SK-N-SH (cell line): ENCODE measurements around the gene SEC14L1. TPM values are rescaled to one million over a fixed set of nuclear protein-coding genes. Genes with fewer than 3 reads are reported as not detected.

Experiments used
- CTCF ChIA-PET: fragments of 300-600, 350-600 bp; formaldehyde crosslinking; extraction: SDS; loops from one replicate; lab custom pipeline; 2021; lab: Yijun Ruan, JAX
- POLR2A ChIA-PET: fragments of 350-600 bp; sonication (Branson Sonifier 250); formaldehyde crosslinking; extraction: SDS; loops from one replicate; lab custom pipeline; 2020; ENCODE audit warnings: antibody characterized with exemption, inconsistent platforms; lab: Yijun Ruan, JAX
- DNase-seq: peaks from one replicate; pipeline ENCODE4 v3.0.0; 2012
- H2AFZ ChIP-seq: fragments of 200-600 bp; sonication (generic); 2 replicates; pipeline ENCODE4 v1.8.1; 2016; ENCODE audit warnings: antibody characterized with exemption, mild to moderate bottlenecking, low read depth
- H3F3A ChIP-seq: fragments of 200-600 bp; sonication (generic); replicated peaks from 2 replicates; pipeline ENCODE3; 2016; ENCODE audit warnings: antibody characterized with exemption, mild to moderate bottlenecking; ENCODE audit not compliant: insufficient read depth
- H3K27ac ChIP-seq, 2 experiments: fragments of 200-500 bp in 1 of 2; fragments of 200-600 bp in 1 of 2; sonication (Bioruptor generic) in 1 of 2; sonication (generic), shearing (Covaris generic) in 1 of 2; 2 replicates each; pipeline versions ENCODE4 v1.5.1 to v1.6.1; 2014 to 2016; ENCODE audit warnings: low read depth in 2 of 2, inconsistent platforms in 1 of 2, low read length in 1 of 2, mild to moderate bottlenecking in 1 of 2, mixed read lengths in 1 of 2
- H3K27me3 ChIP-seq: fragments of 200-600 bp; sonication (generic), shearing (Covaris generic); 2 replicates; pipeline ENCODE4 v1.6.1; 2016; ENCODE audit warnings: mixed run types; ENCODE audit not compliant: insufficient read depth
- H3K36me3 ChIP-seq, 2 experiments: fragments of 200-500 bp in 1 of 2; fragments of 200-600 bp in 1 of 2; sonication (Bioruptor generic) in 1 of 2; sonication (generic) in 1 of 2; replicated peaks in 1 of 2; 2 replicates each; pipeline versions ENCODE3 to v1.5.1; 2014 to 2016; ENCODE audit warnings: low read length in 1 of 2, mild to moderate bottlenecking in 1 of 2; ENCODE audit not compliant: insufficient read depth in 2 of 2, control insufficient read depth in 1 of 2
- H3K4me1 ChIP-seq, 2 experiments: fragments of 200-500 bp in 1 of 2; fragments of 200-600 bp in 1 of 2; sonication (Bioruptor generic) in 1 of 2; sonication (generic), shearing (Covaris generic) in 1 of 2; 2 replicates each; pipeline versions ENCODE4 v1.5.1 to v1.6.1; 2014 to 2016; ENCODE audit warnings: low read depth in 1 of 2, low read length in 1 of 2, mixed run types in 1 of 2; ENCODE audit not compliant: insufficient read depth in 2 of 2, control insufficient read depth in 1 of 2
- H3K4me2 ChIP-seq: fragments of 200-600 bp; sonication (generic), shearing (Covaris generic); 2 replicates; pipeline ENCODE4 v1.6.1; 2017; ENCODE audit warnings: mixed run types
- H3K4me3 ChIP-seq, 2 experiments: fragments of 200-500 bp in 1 of 2; fragments of 200-600 bp in 1 of 2; sonication (Bioruptor generic) in 1 of 2; sonication (generic), shearing (Covaris generic) in 1 of 2; 2 replicates each; pipeline versions ENCODE4 v1.5.1 to v1.8.1; 2014 to 2016; ENCODE audit warnings: low read depth in 2 of 2, inconsistent platforms in 1 of 2, low read length in 1 of 2, mild to moderate bottlenecking in 1 of 2, mixed read lengths in 1 of 2, moderate library complexity in 1 of 2
- H3K79me2 ChIP-seq: fragments of 200-600 bp; sonication (generic); 2 replicates; pipeline ENCODE4 v1.8.1; 2017; ENCODE audit warnings: mild to moderate bottlenecking; ENCODE audit not compliant: insufficient read depth
- H3K9ac ChIP-seq: fragments of 200-600 bp; sonication (generic); 2 replicates; pipeline ENCODE4 v1.6.1; 2017; ENCODE audit warnings: mixed run types
- H3K9me2 ChIP-seq: fragments of 200-600 bp; sonication (generic); 2 replicates; pipeline ENCODE4 v1.6.1; 2017; ENCODE audit warnings: mixed run types
- H3K9me3 ChIP-seq: fragments of 200-600 bp; sonication (generic); 2 replicates; pipeline ENCODE4 v1.6.1; 2017; ENCODE audit warnings: mixed run types, mild to moderate bottlenecking, moderate library complexity
- H4K20me1 ChIP-seq: fragments of 200-600 bp; sonication (generic); 2 replicates; pipeline ENCODE4 v1.6.1; 2017; ENCODE audit warnings: mild to moderate bottlenecking, mixed run types; ENCODE audit not compliant: insufficient read depth
- CHD2 ChIP-seq: fragments of 150-350 bp; IDR thresholded peaks from 2 replicates; pipeline ENCODE4 v1.6.1; 2018; ENCODE audit warnings: low read length; ENCODE audit not compliant: partially characterized antibody
- ELF1 ChIP-seq: IDR thresholded peaks from 2 replicates; pipeline ENCODE4 v1.4.0; 2012
- EZH2phosphoT487 ChIP-seq: fragments of 200-600 bp; sonication (generic); IDR thresholded peaks from 2 replicates; pipeline ENCODE4 v1.6.1; 2017; ENCODE audit warnings: low read depth, mixed run types, mild to moderate bottlenecking, antibody characterized with exemption, moderate library complexity, borderline replicate concordance
- FOXJ3 ChIP-seq: sonication (generic); formaldehyde crosslinking; IDR thresholded peaks from 2 replicates; pipeline ENCODE4 v1.5.1; 2020; ENCODE audit warnings: mild to moderate bottlenecking, missing genetic modification reagents
- GABPA ChIP-seq: IDR thresholded peaks from 2 replicates; pipeline ENCODE4 v1.4.0; 2012; ENCODE audit warnings: low read depth, mild to moderate bottlenecking
- MEF2A ChIP-seq: IDR thresholded peaks from 2 replicates; pipeline ENCODE4 v1.4.0; 2012; ENCODE audit warnings: low read depth, borderline replicate concordance
- MXI1 ChIP-seq: IDR thresholded peaks from 2 replicates; pipeline ENCODE4 v1.6.1; 2012; ENCODE audit warnings: mild to moderate bottlenecking, low read depth, low read length, improper control_type of control experiment
- SMC3 ChIP-seq: IDR thresholded peaks from 2 replicates; pipeline ENCODE4 v1.6.1; 2012; ENCODE audit warnings: low read depth, low read length, improper control_type of control experiment
- WGBS: methylation state at CpG from one replicate; pipeline ENCODE4 v1.1.6; 2017; ENCODE audit warnings: low lambda C conversion rate; 5-methylcytosine and 5-hydroxymethylcytosine counted together
- polyA plus RNA-seq, 3 experiments: library from polyadenylated mRNA; depleted of rRNA; stranded (reverse); fragments of >200 nt; gene quantifications; 2 replicates each; pipeline ENCODE4 v1.2.3, GENCODE V29; 2012
- TF ChIP-seq, protein P1 (sequence below): fragments of 200-600 bp; sonication (generic); IDR thresholded peaks from 2 replicates; pipeline ENCODE4 v1.6.1; 2017; ENCODE audit warnings: antibody characterized with exemption, mild to moderate bottlenecking, moderate library complexity

Gene SEC14L1
- polyA plus RNA-seq, 1 of the 3 experiments (the other 2 are of a cell fraction), result 62.4 TPM

DNA sequence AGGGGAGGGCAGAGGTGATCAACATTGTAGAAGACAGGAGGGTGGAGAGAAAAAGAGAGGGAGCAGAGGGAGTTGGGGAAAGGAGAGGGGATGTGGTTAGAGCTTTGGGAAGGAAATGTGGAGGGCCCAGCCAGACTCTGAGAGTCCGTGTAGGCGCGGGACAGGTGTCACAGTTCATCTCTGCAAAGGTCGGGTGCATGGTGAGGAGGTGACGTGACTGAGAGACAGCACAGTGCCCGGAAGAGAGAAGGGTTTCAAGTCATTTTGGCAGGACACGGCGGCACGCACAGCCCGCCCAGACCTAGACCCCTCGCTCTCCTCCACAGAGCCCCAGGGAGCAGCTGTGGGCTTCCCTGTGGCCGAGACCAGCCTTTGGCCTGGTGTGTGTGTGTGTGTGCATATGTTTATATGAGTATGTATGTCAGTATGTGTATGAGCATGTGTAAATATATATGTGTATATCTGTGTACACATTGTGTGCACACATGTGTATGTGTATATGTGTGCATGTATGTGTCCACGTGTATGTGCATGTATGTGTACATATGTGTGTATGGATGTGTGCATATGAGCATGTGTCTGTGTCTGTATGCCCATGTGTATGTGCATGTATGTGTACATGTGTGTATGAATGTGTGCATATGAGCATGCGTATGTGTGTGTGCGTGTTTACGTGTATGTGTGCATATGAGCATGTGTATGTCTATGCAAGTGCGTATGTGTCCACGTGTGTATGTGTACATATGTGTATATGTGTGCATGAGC is 104.6 kb downstream of the SEC14L1 start:
- POLR2A ChIA-PET, result no interaction called here

GRCh38 chr17:77246110-77247047 is 105.6 kb downstream of the SEC14L1 start:
- no peaks in the 10 kb centered on the region for H3K27me3 ChIP-seq
- POLR2A ChIA-PET, result interaction anchor here (1.0 to 1.5 kb wide), 2 partner anchors 158 to 160 kb away, joined by 4 to 6 read pairs; no protein-coding TSS in a partner anchor
- H3K4me2 ChIP-seq, result peak overlapping the region; percentile 97
- no peaks in the 10 kb centered on the region for H3K36me3 ChIP-seq
- TF ChIP-seq ELF1, result no peak
- H3K9ac ChIP-seq, result peak overlapping the region; percentile 67
- peaks cover 12% of the 10 kb centered on the region for H3F3A ChIP-seq
- no peak overlapping the region; a peak in 1 of 4 replicates for H3K27ac ChIP-seq
- CTCF ChIA-PET, result interaction anchor here (0.7 to 5.4 kb wide), 34 partner anchors 8 to 426 kb away, joined by 3 to 99 read pairs (median 6); partner anchors contain the start of gene MGAT5B
- H4K20me1 ChIP-seq, result no peaks in the 10 kb centered on the region
- H3K79me2 ChIP-seq, result no peaks in the 10 kb centered on the region
- no peaks in the 10 kb centered on the region for H3K9me2 ChIP-seq
- H3K4me1 ChIP-seq, result peaks cover 0 to 6% of the 10 kb centered on the region in 2 experiments; a peak in 1 of 4 replicates
- DNase-seq, result no peak
- H3K9me3 ChIP-seq, result no peaks in the 10 kb centered on the region
- WGBS, result 39% methylated on average over 30 of the region's 34 CpGs
- peak overlapping the region; percentile 47 to 80 for H3K4me3 ChIP-seq
- H2AFZ ChIP-seq, result peak overlapping the region; percentile 100

More for the DNA sequence above, 104.6 kb downstream of the SEC14L1 start:
- Histone ChIP-seq H3F3A (peaks cover 7% of the 10 kb centered on the region), H3K79me2 (no peaks in the 10 kb centered on the region), H3K27ac (no peak overlapping the region), H3K9me3 (no peaks in the 10 kb centered on the region), H3K4me3 (no peak overlapping the region), H3K9ac (no peak overlapping the region), H3K36me3 (no peaks in the 10 kb centered on the region)
- DNase-seq, result no peak
- 81% methylated on average over 18 of the region's 18 CpGs for WGBS
- TF ChIP-seq MXI1, result no peak
- no peak for TF ChIP-seq GABPA
- no peak for TF ChIP-seq CHD2
- TF ChIP-seq SMC3, result no peak
- TF ChIP-seq MEF2A, result no peak
- TF ChIP-seq EZH2phosphoT487, result no peak
- no peak for TF ChIP-seq FOXJ3 (CRISPR knock-in tag)
- TF ChIP-seq, protein P1, sequence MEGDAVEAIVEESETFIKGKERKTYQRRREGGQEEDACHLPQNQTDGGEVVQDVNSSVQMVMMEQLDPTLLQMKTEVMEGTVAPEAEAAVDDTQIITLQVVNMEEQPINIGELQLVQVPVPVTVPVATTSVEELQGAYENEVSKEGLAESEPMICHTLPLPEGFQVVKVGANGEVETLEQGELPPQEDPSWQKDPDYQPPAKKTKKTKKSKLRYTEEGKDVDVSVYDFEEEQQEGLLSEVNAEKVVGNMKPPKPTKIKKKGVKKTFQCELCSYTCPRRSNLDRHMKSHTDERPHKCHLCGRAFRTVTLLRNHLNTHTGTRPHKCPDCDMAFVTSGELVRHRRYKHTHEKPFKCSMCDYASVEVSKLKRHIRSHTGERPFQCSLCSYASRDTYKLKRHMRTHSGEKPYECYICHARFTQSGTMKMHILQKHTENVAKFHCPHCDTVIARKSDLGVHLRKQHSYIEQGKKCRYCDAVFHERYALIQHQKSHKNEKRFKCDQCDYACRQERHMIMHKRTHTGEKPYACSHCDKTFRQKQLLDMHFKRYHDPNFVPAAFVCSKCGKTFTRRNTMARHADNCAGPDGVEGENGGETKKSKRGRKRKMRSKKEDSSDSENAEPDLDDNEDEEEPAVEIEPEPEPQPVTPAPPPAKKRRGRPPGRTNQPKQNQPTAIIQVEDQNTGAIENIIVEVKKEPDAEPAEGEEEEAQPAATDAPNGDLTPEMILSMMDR, result no peak
- TF ChIP-seq, all 33 proteins: peak for 0
- H4K20me1 ChIP-seq, result no peaks in the 10 kb centered on the region
- peaks cover 0 to 6% of the 10 kb centered on the region in 2 experiments; a peak in 1 of 4 replicates for H3K4me1 ChIP-seq
- H2AFZ ChIP-seq, result no peak overlapping the region
- H3K27me3 ChIP-seq, result no peaks in the 10 kb centered on the region
- H3K4me2 ChIP-seq, result no peak overlapping the region
- no peaks in the 10 kb centered on the region for H3K9me2 ChIP-seq
- CTCF ChIA-PET, result interaction anchor here (0.8 to 1.0 kb wide), 2 partner anchors 10 to 32 kb away, joined by 3 read pairs; no protein-coding TSS in a partner anchor
